GM12873 (cell line): ENCODE data around the gene PPP1R2.

Experiments
- TF ChIP-seq, protein P1 (sequence below): IDR thresholded peaks from 2 replicates; pipeline ENCODE4 v1.5.1; 2012; ENCODE audit warnings: low read depth, mild to moderate bottlenecking, moderate library complexity, low read length, control low read depth; ENCODE audit not compliant: insufficient read depth; ENCODE audit errors: missing control alignments

Gene PPP1R2

DNA sequence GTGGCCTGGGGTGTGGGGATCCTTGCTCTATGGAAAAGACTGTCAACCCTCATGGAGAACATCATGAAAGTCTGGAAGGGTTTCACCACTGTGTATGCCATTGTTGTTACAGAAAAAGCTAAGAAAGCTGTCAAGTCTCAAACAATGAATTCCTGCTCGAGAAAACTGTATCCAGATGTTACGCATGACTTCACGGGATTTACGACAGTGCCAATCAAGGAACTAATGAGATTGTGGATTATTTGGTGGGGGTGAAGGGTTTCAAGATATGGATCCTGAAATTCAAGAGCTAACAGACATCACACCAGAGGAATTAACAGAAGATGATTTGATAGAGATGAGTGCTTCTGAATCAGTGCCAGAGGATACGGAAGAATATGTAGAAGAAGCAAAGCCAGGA, 7.8 kb downstream of the PPP1R2 start:
- TF ChIP-seq, protein P1, sequence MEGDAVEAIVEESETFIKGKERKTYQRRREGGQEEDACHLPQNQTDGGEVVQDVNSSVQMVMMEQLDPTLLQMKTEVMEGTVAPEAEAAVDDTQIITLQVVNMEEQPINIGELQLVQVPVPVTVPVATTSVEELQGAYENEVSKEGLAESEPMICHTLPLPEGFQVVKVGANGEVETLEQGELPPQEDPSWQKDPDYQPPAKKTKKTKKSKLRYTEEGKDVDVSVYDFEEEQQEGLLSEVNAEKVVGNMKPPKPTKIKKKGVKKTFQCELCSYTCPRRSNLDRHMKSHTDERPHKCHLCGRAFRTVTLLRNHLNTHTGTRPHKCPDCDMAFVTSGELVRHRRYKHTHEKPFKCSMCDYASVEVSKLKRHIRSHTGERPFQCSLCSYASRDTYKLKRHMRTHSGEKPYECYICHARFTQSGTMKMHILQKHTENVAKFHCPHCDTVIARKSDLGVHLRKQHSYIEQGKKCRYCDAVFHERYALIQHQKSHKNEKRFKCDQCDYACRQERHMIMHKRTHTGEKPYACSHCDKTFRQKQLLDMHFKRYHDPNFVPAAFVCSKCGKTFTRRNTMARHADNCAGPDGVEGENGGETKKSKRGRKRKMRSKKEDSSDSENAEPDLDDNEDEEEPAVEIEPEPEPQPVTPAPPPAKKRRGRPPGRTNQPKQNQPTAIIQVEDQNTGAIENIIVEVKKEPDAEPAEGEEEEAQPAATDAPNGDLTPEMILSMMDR = no peak

DNA sequence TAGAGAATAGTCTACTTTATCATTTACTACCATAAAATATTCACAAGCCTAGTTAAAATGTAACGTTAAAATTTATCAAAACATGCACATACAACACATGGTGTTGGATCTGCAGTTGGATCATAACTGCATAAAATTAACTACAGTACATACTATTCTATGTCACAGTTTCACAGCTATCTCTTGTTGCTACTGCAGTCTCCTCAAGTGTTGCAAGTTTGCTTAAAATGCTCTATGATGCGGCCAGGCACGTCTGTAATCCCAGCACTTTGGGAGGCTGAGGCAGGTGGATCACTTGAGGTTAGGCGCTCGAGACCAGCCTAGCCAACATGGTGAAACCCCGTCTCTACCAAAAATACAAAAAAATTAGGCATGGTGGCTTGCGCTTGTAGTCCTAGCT, 10.3 kb downstream of the PPP1R2 start:
- TF ChIP-seq, protein P1 = no peak

DNA sequence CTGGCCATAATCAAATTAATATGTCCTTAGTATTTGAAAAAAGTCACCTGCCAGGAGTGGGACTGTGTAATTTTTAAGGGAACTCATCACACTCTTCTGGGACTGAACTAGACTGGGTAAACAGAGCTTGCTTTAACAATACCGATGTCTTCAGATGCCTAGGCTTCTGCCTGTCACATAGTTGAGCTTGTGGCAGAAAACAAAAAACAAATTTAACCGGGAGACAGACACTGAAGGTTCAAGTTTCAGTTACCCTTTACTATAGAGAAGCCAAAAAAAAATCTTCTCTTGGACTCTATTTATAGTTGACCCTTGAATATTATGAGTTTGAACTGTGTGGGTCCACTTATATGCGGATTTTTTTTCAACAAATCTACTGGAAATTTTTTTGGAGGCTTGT, 10.8 kb downstream of the PPP1R2 start:
- TF ChIP-seq, protein P1 = no peak

DNA sequence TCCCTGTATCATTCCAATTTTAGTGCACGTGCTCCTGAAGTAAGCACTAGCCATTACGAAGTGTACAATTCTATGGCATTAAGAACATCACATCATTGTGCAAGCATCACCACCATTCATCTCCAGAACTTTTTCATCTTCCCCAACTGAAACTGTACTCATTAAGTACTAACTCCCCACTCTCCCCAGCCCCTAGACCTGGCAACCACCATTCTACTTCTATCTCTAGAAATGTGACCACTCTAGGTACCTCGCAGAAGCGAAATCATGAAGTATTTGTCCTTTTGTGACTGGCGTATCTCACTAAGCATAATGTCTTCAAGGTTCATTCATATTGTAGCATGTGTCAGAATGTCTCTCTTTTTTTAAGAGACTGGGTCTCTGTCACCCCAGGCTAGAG, 11.4 kb downstream of the PPP1R2 start:
- TF ChIP-seq, protein P1 = no peak

DNA sequence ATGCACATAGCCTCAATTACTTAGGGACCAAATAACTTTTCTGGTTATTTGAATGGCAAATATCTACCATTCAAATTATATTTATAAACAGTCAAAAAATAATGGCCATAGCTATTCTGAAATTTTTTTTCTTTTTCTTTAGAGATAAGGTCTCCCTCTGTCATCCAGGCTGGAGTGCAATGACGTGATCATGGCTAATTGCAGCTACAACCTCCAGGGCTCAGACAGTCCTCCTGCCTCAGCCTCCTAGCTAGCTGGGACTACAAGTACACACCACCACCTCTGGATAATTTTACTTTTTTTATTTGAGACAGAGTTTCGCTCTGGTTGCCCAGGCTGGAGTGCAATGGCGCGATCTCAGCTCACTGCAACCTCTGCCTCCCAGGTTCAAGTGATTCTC, 16.6 kb downstream of the PPP1R2 start:
- TF ChIP-seq, protein P1 = no peak

DNA sequence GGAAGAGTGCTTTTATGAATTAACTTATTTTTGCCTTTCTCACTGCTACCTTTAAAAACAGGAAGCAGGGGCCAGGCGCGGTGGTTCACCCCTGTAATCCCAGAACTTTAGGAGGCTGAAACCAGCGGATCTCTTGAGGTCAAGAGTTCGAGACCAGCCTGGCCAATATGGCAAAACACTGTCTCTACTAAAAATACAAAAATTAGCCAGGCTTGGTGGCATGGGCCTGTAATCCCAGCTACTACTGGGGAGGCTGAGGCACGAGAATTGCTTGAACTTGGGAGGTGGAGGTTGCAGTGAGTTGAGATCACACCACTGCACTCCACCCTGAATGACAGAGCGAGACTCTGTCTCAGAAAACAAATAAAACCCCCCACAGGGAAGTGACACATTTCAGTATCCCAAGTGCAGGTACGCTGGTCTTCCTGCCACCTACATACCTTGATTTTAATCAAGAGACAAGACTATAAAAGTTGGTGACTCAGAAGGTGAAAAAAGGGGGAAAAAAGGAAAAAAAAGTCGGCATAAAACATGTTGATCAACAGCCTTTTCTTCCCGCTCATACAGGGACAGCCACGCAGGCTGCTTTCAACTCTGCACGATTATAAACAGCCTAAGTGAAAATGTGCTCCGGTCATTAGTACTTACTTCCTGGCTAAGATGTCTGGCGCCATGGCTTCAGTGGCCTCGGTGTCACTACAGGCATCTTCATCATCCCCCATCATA, 18.8 kb downstream of the PPP1R2 start:
- TF ChIP-seq, protein P1 = no peak

DNA sequence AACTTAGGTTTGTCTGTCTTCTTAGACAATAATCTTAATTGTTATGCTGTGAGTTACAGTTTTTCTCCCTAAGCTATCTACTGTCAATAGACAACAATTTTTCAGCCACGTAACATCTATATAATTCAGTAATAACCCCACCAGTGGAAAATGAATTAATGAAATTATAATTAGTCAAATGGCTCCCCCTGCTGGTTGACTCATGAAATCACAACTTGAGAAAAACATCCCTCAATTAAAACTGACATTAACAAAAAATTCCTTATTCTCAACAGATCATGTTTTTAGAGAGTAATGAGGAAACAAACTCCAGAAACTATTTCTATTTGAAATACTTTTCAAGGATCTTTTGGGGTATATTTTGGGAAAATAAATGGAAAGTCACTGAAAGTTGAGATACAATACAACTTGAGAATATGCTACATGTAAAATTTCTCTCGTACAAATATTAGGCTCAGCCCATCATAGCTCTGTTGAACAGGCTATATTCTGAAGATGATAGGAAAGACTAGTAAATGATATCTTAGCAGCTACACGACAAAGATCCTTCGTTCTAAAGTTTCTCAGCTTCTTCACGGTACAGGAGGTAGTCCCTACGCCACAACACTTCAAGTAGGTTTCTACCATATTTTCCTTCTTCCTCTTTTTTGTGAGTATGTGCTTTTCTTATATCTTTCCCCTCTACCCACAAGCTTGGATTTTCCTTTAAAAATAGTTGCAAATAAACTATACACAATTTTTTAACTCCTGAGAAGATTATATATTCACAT, 20.7 kb downstream of the PPP1R2 start:
- TF ChIP-seq, protein P1 = peak; percentile 44
